ENCODE results near the gene LRRC8E.
"Not testable (repeated sequence)": the region's sequence is repeated elsewhere in the genome, so short reads cannot be mapped to it uniquely, and the experiment has no call there.

Gene LRRC8E

DNA sequence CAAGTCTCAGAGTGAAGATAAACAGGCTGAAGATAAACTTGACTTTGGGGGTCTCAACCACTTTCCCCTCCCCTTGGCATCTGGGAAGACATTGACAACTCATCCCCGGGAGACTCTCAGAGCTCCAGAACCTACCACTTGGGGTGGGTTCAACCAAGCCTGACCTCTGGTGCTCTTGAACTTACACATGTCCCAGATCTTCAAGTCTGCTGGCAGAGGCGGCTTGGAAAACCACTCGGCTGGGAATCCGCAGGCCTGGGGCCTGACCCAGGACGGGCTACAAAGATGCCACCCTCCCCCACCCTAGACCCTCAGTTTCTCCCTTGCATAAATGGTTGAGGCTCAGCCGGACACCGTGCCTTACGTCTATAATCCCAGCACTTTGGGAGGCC is 512 bp downstream of the LRRC8E start:
- DNase-seq, result no peak

- DNase-seq, result not testable (repeated sequence)
Observed at GRCh38 chr19:7893362-7894101, 5.2 kb downstream of the LRRC8E start.

DNA sequence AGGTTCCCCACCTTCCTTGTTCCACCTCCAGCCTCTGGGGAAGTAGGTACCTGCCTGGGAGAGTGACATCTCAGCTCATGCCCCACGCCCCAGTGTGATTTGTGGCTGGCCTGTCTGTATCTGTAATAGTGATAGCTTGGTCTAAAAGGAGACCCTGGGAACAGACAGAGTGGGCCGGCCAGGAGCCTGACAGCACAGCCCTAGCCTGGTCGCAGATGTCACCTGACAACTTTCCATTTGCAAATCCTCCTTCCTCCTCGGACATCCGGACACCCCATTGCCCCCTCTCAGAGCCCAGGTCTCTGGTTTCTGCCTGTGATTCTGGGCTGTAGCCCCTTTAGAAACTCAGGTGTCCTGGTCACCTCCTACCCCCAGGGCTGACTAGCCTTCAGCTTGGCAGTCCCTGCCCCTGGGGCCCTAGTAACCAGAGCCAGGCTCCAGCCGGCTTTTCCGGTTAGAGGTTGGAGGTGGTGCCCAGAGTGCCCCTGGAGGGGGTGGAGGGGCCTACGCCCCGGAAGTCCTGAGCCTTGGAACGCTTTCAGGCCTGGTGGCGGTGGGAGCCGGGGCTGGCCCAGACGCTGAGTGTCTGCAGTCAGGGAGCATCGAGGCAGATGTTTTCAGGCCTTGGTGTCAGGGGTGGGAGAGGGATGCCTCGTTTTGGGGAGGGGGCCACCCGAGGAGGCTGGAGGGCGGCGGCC is 6.5 kb downstream of the LRRC8E start:
- DNase-seq, result no peak

- no peak for DNase-seq
Observed at GRCh38 chr19:7895565-7895964, 7.3 kb downstream of the LRRC8E start.

GRCh38 chr19:7897292-7897691 is 9.0 kb downstream of the LRRC8E start:
- no peak for DNase-seq

DNA sequence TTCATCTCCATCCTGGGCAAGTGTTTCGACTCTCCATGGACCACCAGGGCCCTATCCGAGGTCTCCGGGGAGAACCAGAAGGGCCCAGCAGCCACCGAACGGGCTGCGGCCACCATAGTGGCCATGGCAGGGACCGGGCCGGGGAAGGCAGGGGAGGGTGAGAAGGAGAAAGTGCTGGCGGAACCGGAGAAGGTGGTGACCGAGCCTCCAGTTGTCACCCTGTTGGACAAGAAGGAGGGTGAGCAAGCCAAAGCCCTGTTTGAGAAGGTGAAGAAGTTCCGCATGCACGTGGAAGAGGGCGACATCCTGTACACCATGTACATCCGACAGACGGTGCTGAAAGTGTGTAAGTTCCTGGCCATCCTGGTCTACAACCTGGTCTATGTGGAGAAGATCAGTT is 10.7 kb downstream of the LRRC8E start:
- no peak for DNase-seq

DNA sequence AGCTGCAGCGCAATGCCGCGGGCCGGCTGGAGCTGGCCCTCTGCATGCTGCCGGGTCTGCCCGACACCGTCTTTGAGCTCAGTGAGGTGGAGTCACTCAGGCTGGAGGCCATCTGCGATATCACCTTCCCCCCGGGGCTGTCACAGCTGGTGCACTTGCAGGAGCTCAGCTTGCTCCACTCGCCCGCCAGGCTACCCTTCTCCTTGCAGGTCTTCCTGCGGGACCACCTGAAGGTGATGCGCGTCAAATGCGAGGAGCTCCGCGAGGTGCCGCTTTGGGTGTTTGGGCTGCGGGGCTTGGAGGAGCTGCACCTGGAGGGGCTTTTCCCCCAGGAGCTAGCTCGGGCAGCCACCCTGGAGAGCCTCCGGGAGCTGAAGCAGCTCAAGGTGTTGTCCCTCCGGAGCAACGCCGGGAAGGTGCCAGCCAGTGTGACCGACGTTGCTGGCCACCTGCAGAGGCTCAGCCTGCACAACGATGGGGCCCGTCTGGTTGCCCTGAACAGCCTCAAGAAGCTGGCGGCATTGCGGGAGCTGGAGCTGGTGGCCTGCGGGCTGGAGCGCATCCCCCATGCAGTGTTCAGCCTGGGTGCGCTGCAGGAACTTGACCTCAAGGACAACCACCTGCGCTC is 11.6 kb downstream of the LRRC8E start:
- DNase-seq, result no peak

DNA sequence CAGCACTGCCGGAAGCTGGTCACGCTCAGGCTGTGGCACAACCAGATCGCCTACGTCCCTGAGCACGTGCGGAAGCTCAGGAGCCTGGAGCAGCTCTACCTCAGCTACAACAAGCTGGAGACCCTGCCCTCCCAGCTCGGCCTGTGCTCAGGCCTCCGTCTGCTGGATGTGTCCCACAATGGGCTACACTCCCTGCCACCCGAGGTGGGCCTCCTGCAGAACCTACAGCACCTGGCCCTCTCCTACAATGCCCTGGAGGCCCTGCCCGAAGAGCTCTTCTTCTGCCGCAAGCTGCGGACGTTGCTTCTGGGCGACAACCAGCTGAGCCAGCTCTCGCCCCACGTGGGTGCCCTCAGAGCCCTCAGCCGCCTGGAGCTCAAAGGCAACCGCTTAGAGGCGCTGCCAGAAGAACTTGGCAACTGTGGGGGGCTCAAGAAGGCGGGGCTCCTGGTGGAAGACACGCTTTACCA is 12.1 kb downstream of the LRRC8E start:
- DNase-seq, result no peak

DNA sequence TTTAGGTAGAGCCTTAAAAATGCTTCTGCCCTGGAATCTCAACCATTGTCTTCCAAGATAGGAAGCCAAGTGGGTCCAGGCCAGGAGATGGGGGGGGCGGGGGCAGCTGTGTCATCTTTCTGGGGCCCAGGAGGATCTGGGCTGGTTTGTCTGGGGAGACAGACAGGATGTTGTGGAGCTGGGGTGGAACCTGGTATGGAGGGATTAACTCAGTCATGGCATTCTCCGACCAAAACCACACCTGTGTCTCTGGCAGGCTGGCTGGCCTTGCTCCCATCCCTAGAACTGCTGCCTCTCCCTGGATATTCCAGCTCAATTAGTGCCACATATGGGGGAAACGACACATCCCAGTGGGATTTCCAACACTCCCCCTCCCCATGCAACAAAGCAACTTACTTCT is 12.6 kb downstream of the LRRC8E start:
- DNase-seq, result no peak

DNA sequence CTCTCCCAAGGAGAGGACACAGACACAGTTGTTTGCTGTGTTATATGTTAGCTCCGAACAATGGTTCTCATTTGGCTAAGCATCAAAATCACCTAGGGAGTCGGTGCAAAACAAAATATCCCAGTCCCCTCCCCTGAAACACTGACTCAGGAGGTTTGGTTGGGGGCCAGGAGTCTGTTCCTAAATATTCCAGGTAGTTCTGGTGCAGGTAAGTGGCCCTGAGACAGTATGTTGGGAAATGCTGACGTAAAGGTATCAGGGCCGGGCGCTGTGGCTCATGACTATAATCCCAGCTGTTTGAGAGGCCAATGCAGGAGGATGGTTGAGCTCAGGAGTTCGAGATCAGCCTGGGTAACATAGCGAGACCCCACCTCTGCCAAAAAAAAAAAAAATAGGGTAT is 13.0 kb downstream of the LRRC8E start:
- DNase-seq, result no peak

DNA sequence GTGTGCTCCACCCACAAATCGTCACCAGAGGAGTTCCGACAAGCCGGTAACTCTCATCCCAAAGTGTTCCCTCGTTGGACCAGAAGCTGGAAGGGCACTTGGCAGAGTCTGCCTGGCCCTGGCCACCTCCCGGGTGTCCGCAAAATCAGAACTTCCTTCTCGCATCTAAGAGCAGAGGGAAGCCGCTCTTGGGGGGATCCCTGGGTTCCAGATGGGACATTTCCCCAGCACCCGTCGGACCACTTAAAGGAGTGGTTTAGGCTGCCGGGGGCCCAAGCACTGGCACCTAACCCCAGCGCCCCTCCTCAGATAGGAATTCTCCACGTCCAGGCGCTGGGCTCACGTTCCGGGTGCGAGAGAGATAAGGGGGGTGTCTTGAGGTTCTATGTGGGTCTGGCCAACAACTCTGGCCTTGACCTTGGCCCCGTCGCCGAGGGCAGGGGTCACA is 14.5 kb downstream of the LRRC8E start:
- DNase-seq, result no peak

- DNase-seq, result peak; percentile 100
Observed at GRCh38 chr19:7903244-7904073, 15.1 kb downstream of the LRRC8E start, which contains the start of gene MAP2K7. Gene MAP2K7 (plus strand): TSS chr19:7903877. CDS start chr19:7903945, 68 bp downstream.

DNA sequence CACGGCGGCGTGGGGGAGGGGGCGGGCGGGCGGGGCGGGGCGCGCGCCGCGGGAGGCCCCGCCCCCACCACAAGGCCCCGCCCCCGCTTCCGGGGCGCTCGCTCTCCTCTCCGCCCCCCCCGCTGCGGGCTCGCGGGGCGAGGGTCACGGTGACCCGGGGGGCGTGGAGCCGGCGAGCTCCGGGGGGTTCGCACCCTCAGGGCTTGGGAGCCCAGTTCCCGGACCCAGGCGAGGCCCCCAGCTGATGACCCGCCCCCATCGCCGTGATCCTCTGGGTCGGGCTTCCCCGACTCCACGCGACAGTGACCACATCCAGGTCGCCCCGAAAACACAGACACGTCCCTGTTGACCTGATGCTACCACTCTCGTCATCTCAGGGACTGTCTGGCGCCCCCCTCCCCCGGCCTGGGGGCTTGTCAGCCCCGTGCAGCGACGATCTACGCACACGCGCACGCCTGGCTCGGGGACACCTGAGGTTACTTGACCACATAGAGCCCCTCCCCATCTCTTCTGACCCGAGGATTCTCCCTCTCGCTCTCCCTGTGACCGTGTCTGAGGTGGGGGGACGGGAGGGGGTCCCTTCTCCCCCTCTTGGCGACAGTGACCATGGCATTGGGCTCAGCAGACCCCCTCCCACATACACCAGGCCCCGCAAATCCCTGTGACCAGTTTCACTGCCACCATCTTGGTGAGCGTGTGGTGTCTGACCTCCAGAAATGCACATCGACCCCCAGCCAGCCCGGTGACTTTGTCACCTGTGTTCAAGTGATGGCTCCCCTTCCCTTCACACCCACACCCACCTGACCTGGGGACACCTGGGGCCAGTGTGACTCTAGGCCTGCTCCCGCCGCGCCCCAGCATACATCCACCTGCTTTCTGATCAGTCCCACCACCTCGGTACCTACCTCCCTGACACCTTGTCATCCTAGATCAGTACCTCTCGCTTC is 16.0 kb downstream of the LRRC8E start:
- no peak for DNase-seq

- DNase-seq, result no peak
Observed at GRCh38 chr19:7905268-7905667, 17.0 kb downstream of the LRRC8E start.

DNA sequence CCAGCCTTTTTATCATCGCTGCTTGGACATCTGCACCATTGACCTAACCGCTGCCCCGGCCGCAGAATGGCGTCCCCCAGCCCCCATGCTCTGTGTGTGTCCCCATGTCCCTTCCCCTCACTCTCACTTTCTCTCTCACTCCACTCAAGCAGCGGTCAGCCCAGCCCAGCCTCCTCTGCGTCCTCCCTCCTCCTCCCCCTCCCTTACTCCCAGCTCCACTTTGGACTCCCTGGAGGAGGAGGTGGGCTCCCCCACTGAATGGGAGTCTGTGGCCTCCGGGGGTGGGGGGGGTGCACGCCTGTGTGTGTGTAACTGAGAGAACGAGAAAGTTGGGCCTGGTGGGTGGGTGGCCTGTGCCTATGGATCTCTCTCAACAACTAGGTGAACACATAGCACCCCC is 17.5 kb downstream of the LRRC8E start:
- DNase-seq, result no peak

DNA sequence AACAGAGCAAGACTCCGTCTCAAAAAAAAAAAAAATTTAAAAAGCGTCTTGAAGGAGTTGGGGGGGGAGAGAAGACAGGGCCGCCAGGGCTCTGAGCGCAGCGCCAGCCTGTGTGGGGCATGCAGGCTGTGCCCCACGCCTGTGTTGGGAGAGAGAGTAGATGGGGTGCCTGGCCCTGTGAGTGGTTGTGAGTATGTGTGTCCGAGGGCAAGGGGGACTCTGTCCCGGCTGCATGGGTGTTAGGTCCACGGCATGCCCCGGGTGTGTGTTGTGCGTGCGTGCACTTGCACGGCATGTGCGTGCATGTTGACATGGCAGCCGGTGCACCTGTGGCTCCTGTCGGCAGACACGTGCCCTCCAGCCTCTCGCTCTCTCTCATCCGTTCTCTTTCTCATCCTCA is 18.8 kb downstream of the LRRC8E start:
- no peak for DNase-seq

GRCh38 chr19:7907544-7907943 is 19.2 kb downstream of the LRRC8E start:
- DNase-seq, result no peak

DNA sequence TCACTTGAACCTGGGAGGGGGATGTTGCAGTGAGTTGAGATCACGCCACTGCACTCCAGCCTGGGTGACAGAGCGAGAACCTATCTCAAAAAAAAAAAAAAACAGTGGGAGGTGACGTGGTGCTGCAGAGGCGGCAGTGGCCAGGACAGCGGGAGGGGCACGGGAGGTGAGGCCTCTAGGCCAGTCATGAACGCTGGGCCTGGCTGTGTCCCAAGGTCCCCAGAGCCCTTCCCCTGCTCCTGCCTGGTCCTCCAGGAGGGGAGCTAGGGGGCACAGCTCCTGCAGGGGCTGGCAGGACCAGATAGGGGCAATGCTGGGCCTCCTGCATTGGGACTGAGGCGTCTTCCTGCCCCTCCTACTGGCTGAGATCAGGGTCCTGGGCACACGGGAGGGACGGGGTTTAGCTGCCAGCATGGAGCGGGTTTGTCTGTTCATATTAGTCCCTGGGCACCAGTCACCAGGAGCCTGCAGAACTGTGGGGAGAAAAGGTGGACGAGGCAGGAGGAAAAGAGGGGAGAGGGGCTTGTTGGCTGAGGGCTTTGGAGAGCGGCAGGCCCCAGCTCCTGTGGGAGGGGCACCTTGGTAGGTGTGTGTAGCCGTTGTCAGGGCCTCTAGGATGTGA is 19.9 kb downstream of the LRRC8E start:
- DNase-seq, result no peak

- DNase-seq, result no peak
Observed at GRCh38 chr19:7908742-7909461, 20.6 kb downstream of the LRRC8E start.

DNA sequence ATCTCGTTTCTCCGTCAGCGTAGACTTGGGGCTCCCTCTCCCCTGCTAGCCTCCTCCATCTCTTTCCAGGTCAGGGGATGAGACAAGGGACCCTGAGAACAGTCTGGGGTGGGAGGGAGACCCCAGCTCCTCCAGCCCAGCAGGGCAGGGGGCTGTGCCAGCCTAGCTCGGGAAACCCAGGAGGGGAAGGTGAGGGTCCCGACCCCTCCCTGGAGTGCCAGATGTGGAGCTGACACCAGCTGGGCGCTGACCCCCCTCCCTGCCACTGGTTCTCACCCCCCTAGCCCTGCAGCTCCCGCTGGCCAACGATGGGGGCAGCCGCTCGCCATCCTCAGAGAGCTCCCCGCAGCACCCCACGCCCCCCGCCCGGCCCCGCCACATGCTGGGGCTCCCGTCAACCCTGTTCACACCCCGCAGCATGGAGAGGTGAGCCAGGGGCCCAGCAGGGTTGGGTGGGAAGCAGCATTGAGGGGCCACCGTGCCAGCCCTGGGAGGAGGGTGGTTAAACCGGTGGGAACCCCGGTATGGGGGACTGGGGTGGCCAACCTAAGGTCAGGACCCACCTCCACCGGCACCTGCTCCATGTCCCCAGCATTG is 21.3 kb downstream of the LRRC8E start:
- no peak for DNase-seq
